ENCODE data around the gene SMG5.
A peak's percentile ranks its signal among the peaks of the same experiment; 100 is the strongest.
"Not testable (repeated sequence)": the region's sequence is repeated elsewhere in the genome, so short reads cannot be mapped to it uniquely, and the experiment has no call there.

SMG5 gene, protein sequence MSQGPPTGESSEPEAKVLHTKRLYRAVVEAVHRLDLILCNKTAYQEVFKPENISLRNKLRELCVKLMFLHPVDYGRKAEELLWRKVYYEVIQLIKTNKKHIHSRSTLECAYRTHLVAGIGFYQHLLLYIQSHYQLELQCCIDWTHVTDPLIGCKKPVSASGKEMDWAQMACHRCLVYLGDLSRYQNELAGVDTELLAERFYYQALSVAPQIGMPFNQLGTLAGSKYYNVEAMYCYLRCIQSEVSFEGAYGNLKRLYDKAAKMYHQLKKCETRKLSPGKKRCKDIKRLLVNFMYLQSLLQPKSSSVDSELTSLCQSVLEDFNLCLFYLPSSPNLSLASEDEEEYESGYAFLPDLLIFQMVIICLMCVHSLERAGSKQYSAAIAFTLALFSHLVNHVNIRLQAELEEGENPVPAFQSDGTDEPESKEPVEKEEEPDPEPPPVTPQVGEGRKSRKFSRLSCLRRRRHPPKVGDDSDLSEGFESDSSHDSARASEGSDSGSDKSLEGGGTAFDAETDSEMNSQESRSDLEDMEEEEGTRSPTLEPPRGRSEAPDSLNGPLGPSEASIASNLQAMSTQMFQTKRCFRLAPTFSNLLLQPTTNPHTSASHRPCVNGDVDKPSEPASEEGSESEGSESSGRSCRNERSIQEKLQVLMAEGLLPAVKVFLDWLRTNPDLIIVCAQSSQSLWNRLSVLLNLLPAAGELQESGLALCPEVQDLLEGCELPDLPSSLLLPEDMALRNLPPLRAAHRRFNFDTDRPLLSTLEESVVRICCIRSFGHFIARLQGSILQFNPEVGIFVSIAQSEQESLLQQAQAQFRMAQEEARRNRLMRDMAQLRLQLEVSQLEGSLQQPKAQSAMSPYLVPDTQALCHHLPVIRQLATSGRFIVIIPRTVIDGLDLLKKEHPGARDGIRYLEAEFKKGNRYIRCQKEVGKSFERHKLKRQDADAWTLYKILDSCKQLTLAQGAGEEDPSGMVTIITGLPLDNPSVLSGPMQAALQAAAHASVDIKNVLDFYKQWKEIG

DNA sequence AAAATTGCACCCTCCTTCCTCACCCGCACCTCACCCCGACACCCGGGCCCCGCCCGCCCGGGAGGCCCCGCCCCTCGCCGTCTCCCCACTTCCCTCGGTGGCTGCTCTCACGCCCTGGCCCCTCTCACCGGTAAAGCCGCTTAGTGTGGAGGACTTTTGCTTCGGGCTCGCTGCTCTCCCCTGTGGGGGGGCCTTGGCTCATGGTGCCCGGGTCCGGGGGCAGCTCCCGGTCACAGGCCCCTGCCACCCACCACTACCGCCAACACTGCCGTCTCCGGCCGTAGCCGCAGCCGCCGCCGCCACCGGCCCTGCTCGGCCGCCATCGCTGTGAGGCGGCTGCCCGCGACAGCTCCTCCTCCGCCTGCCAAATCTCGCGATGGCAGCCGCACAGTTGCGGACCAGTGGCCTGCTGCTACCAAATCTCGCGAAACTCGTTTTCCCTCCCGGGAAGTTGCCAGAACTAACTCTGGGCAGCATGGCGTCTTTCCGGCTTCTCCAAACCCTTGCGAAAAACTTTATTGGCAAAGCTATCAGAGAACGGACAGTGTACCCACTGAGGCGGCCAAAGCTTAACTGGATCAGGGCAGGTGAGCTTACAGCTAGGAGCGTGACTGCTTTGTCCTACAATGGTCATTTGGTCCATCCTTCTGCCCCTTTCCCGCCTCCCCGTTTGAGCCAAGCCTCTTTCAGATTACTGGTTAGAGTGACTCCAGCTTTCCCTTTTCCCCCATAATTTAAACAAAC is at the start of gene SMG5:
SMG5 (minus strand) TSS at position 347 of the 744 bp plus-strand sequence; CDS start at position 202, 145 bp downstream.
- peak; percentile 97 for DNase-seq (ENCODE audit: low spot score)

DNA sequence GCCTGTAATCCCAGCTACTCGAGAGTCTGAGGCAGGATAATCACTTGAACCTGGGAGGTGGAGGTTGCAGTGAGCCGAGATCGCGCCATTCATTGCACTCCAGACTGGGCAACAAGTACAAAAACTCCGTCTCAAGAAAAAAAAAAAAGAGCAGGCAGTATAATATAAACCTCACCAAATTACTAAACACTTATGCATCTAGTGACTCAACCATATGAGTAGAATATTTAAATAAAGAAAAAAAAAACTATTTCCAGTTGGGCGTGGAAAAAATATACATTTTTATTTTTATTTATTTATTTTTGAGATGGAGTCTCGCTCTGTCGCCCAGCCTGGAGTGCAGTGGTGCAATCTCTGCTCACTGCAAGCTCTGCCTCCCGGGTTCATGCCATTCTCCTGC is 40.6 kb upstream of the SMG5 start:
- DNase-seq (ENCODE audit: low spot score) = not testable (repeated sequence)

DNA sequence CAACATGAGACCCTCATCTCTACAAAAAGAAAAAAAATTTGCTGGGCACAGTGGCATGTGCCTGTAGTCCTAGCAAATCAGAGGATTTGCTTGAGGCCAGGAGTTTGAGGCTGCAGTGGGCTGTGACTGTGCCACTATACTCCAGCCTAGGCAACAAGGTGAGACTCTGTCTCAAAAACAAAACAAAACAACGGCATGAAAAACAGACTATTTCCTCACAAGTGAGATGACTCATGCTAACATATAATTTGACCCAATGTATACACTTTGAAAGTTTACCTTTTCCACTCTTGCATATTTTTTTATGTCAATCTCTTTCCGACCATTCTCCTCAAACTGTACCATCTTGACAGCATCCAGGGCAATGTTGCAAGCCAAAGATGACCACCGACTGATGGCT is 37.9 kb upstream of the SMG5 start:
- DNase-seq (ENCODE audit: low spot score) = no peak

DNA sequence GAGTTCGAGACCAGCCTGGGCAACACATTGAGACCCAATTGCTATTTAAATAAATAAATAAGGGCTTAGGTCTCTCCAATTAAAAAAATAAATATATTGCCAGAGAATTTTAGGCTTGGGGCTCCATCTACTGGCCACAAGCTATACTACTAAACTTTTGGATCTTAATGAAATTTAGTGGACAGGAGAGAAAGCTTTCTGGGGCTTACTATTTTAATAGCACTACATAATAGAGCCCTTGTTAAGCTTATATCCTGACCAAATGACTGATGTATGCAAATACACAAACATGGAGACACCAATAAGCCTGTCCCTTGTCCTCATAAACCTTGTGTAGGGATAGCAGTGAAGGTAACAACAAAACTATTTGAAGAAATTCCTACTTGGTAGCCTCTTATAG is 37.0 kb upstream of the SMG5 start:
- no peak for DNase-seq (ENCODE audit: low spot score)

DNA sequence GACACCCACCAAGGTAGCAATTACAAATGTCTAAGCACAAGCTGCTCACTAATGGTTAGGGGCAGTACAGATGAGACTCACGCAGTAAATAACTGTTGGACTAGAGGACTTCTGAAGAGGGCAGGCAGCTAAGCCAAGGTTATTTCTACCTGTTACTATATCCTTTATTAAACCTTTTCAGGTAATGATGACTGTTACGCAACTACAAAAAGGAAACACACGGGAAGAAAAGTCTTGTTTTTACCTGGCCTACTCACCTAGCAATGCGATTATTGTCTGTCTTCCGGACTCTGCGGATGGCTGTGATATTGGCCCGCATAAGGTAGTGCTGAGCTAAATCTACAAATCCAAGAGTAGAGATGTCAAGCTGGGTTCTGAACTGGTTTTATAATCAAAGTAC is 34.3 kb upstream of the SMG5 start:
- DNase-seq (ENCODE audit: low spot score) = no peak

DNA sequence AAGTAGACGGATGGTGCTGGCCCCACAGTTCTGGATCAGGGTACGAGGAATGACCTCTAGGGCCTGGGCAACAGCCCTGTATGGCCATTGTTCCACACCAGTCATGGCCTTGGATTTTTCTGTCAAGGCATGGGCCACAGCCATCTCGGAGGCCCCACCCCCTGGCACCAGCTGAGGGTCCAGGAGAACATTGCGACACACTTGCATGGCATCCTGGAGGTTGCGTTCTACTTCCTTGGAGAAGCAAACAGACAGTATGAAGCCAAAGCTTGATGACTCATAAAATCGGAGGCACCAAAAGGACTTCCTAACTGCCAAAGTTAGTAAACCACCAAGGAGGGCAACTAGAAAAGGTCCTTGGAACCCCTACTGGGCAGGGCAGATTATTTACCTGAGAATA is 28.3 kb upstream of the SMG5 start:
- DNase-seq (ENCODE audit: low spot score) = no peak

DNA sequence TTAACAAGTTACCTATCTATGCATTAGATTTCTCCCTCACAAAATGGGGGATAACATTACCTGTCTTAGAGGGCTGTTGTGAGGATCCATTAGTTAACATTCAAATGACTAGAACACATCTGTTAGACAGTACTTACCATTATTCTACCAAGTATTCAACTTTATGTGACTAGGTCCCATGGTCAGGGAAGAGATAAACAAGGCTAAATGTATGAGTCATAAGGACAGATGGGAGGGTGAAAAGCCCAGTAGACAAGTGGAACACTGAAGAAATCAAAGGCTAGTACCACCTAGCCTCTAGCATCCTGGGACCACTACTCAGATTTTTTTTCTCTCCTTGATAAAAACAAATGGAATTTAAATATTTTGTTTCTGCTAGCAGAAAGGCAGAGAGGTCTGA is 25.5 kb upstream of the SMG5 start:
- DNase-seq (ENCODE audit: low spot score) = no peak

DNA sequence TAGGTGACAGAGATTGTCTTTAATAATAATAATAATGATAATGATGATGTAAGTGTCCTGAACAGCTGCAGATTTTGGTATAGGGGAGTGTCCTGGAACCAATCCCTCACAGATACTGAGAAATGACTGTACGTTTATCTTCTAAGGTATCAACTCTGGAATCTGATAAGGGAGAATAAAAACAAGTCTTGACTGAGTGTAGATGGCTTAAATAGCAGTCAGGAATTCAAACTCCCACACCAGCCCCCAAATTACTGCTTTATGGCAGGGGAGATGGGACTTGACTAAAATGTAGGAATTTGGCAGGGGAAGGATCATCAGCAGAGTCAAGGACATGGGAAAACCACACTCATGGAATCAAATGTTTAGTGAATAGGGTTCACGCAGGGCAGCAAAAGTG is 22.6 kb upstream of the SMG5 start:
- DNase-seq (ENCODE audit: low spot score) = no peak

DNA sequence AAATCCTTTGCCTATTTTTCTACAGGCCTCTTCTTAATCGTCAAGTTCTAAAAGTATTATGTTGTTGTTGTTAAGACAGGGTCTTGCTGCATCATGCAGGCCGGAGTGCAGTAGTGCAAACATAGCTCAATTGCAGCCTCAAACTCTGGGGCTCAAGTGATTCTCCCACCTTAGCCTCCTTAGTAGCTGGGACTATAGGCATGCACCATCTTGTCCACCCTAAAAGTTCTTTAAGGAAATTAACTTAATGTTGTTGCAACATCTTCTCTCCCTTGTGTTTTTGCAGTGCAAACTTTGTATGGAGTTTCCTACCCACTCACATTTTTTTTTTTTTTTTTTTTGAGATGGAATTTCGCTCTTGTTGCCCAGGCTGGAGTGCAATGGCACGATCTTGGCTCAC is 20.6 kb upstream of the SMG5 start:
- DNase-seq (ENCODE audit: low spot score) = no peak

DNA sequence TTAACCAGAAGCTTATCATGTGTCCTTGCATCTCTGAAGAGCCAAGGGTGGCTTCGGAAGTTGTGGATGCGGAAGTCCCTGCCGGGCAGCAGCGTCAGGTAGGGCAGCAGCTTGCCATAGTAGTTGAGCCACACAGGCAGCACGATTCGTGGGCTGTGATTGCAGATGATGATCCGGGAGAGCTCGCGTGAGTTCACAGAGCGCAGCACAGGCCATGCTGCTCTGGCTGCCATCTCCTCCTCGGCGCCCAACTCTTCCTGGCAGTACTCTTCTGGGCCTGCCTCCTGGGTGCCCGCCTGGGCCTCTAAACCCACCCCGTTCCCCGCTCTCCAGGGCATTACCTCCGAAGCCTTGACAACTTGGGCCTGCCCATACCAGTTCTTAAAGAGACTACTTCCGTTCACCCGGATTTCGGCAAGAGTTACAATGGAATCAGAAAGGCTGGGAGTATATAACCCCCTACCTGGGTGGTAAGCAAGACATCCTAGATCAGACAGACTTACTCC is 16.3 kb upstream of the SMG5 start, which contains the start of gene VHLL:
VHLL (minus strand) TSS at position 456 of the 506 bp plus-strand sequence; CDS start at position 338, 118 bp downstream.
- DNase-seq (ENCODE audit: low spot score) = no peak

DNA sequence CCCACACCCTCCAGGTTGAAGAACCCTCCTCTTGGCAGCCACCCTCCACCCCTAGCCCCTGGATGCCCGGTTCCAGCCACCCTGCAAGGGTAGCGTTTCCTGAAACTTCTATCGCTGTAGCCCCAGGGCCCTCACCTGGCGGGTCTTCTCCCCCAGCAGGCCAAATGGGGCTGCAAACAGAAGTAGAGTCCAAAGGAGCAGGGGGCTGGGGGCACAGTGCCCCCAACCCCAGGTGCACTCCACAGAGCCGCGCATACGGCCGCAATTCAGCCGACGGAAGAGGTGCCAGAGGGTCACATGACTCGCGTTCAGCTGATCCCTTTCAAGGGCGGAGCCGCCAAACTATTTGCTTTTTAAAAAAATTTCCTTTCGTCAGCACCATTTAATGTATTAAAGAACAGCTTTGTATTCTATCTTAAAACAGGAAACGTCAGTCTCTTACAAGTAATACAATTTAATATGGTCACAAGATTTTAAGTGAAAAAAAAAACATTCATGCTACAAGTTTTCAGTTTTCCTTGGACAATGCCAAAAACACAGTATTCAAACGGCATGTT is 12.8 kb upstream of the SMG5 start, which contains the start of gene GLMP:
GLMP (minus strand) TSS at position 289 of the 557 bp plus-strand sequence; CDS start at position 255, 34 bp downstream.
- peak; percentile 59 for DNase-seq (ENCODE audit: low spot score)

DNA sequence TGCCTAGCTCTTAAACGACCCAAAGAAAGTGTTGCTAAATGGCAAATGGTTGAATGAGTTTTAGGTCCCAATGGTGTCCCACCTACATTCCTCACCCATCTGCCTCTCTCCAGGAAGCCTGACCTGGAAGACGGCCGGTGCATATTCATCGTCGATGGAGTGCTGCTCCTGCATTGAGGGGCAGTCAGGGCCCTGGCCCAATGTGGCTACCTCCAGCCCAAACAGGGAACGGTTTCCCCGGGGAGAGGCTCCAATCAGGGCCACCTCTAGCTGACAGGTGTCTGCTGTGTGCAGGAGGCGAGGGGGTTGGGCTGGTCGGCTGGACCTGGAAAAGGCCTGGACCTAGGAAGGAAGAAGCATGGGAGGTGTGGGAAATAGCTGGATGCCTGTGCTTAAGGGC is 11.3 kb upstream of the SMG5 start:
- no peak for DNase-seq (ENCODE audit: low spot score)

DNA sequence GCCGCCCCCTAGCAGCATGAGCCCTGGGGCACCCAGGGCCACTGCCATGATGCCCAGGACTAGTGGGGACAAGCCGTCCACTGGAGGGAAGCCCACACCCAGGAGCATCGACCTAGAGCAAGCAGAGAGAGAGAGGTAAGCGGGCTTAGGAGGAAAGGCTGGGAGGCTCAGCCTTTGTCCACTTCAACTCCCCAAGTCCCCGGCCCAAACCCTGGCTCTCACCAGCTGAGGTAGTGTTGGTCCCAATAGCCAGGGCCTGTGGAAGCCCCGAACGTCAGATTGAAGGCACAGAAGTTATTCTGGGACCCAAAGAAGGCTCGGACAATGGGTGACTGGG is 10.4 kb upstream of the SMG5 start:
- DNase-seq (ENCODE audit: low spot score) = no peak

DNA sequence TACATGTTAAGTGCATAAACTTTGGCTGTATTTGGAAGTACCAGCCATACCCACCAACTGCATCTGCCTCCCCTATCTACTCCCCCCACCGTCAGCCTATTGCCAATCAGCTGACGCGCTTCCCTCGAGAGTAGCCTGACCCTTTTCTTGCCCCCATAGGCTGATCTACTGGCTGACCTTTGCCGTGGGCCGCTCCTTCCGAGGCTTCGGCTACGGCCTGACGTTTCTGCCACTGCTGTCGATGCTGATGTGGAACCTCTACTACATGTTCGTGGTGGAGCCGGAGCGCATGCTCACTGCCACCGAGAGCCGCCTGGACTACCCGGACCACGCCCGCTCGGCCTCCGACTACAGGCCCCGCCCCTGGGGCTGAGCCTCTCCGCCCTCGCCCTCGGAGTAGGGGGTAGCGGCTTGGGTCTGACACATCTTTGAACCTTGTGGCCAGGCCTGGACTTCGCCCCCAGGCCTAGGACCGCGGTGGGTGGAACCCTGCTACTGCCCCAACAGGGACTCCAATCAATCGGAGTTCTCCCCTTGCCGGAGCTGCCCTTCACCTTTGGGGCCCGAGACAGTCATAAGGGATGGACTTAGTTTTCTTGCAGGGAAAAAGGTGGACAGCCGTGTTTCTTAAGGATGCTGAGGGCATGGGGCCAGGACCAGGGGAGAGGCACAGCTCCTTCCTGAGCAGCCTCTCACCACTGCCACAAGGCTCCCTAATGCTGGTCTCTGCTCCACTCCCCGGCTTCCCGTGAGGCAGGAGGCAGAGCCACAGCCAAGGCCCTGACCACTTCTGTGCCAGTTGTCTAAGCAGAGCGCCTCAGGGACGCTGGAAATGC is 8.8 kb upstream of the SMG5 start:
- no peak for DNase-seq (ENCODE audit: low spot score)

DNA sequence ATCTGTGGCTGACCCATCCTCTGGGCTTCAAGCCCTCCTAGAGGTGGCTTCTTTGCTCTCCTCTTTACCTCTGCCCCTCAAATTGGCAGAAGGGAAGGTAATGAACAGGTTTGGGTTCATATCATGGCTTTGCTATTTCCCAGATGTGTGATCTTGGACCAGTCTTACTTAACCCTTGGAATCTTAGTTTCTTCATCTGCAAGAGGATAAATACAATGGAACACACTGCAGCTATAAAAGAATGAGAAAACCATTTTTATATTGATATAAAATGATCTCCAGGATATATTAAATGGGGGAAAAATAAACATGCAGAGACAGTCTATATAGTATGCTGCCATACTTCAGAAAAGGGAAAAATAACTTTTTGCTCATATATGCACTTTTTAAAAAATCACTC is 7.2 kb upstream of the SMG5 start:
- no peak for DNase-seq (ENCODE audit: low spot score)

DNA sequence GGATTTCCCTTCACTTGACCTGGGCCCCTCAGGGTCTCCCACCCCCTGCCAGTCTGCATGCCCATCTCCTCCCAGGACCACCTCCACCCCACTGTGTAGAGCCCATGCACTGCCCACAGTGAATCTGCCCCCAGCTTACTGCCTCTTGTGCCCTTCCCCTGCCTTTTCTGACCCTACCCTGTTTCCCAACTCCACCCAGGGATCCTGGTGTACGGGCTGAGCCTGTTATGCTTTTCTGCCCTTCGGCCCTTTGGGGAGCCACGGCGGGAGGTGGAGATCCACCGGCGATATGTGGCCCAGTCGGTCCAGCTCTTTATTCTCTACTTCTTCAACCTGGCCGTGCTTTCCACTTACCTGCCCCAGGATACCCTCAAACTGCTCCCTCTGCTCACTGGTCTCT is 3.4 kb upstream of the SMG5 start:
- DNase-seq (ENCODE audit: low spot score) = no peak

DNA sequence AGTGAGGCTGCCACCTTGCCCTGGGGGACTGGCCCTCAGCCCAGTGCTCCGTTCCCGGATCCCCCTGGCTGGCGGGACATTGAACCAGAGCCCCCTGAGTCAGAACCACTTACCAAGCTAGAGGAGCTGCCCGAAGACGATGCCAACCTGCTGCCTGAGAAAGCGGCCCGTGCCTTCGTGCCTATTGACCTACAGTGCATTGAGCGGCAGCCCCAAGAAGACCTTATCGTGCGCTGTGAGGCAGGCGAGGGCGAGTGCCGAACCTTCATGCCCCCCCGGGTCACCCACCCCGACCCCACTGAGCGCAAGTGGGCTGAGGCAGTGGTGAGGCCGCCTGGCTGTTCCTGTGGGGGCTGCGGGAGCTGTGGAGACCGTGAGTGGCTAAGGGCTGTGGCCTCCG is 2.8 kb upstream of the SMG5 start:
- no peak for DNase-seq (ENCODE audit: low spot score)

DNA sequence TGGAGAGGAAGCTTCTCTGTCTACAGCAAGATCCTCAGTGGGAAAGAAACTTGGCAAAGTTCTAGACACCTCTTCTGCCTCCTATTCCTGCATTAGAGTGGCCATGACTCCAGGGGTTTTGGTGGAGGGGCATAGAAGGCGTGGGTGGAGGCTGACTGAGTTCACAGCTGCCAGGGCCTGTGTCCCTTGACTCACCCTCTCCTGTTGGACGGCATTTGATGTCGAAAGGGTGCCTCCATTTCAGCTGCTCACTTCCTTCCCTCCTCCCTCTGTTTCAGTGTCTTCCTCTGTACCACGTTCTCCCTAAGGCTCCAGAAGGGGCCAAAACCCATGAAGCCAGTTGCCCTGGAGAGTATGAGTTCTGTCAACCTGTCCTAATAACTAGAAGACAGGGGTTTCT is 2.1 kb upstream of the SMG5 start:
- no peak for DNase-seq (ENCODE audit: low spot score)

DNA sequence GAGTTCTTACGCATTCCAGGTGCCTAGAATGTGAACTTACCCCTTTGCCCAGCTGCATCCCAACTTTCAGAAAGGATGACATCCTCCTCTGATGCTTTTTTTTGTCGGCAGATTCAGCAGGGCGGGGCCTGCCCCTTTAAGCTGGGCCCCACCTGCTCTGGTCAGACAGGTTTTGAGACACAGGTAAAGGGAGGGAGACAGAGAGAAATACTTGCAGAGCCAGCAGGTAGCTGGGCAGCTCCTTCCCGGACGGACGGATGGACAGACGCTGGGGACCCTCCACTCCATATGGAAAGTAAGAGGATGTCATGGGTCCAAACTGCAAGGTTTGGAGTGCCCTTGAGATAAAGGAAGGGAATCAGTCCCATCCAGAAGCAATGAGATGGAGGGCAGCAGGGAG is 1.5 kb upstream of the SMG5 start, which contains the start of gene TMEM79:
TMEM79 (plus strand) TSS at position 214 of the 400 bp plus-strand sequence. CDS start 902 bp downstream, outside the sequence.
- DNase-seq (ENCODE audit: low spot score) = no peak

DNA sequence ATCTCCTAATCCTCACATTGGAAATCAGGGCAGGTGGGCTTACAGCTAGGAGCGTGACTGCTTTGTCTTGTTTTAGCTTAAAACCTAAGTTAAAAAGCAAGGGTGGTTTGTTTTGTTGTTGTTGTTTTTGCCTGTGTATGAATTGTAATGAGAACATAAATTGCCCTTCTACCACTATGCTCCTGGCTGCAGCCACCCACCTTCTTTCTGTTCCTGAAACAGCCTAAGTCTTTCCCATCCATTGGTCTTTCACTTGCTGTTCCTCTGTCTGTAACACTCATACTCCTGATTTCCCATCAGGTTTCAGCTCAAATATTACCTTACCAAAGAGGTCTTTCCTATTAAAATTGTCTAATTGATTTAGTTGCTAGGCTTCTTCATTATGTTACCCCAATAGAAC is 896 bp upstream of the SMG5 start:
- no peak for DNase-seq (ENCODE audit: low spot score)

Measured in CD4-positive, alpha-beta T cell treated with Interleukin-6 at 100 ng/mL for 8 hours (primary cell).